GM19397 (cell line): ENCODE data around the gene ECEL1.

ENCODE experiments used
- ATAC-seq: cut with Tn5 transposase; IDR thresholded peaks from one replicate; pipeline ENCODE4 v1.9.1; 2021; ENCODE audit warnings: mild to moderate bottlenecking, moderate library complexity; ENCODE audit not compliant: unreplicated experiment

ECEL1 gene

GRCh38 chr2:232502511-232502910 lies 14.9 kb upstream of the ECEL1 start:
- no peak for ATAC-seq

GRCh38 chr2:232501794-232502390 lies 14.3 kb upstream of the ECEL1 start:
- no peak for ATAC-seq

DNA sequence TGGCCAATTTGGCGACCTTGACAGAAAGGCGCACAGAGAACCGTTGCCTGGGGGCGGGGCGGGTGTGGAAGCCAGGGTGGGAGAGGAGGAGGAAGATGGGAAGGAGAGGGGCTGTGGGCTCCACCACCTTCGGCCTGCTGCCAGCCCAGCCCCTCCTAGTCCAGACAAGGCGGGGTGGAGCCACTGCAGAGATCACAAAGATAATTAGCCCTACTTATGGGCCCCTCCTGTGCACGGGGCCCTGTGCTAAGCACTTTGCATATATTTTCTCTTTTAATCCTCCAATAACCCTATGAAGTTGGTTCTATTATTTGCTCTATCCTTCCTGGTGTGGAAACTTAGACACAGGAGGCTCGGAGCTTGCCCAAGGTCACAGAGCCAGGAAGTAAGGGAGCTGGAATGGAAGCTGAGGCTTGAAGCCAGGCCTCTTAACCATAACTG lies 13.7 kb upstream of the ECEL1 start:
- ATAC-seq: no peak

DNA sequence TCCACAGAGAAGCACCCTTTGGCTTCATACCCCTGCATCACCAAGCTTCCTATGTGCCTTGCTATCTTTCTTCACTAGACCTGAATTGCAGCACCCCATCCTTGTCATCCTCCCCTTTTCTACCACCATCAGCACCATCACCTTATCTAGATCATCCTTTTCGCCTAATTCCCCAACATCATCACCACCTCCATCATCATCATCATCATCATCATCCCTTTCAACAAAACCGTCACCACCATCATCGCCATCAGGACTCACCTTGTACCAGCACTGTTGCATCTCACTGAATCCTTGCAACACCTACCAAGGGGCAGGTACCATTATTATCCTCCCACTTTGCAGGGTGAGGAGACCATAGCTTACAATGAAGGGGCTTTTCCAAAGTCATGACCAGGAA lies 10.8 kb upstream of the ECEL1 start:
- ATAC-seq: no peak

GRCh38 chr2:232497348-232497747 lies 9.7 kb upstream of the ECEL1 start:
- no peak for ATAC-seq

- ATAC-seq: no peak
Measured at GRCh38 chr2:232496501-232497270, 9.1 kb upstream of the ECEL1 start.

DNA sequence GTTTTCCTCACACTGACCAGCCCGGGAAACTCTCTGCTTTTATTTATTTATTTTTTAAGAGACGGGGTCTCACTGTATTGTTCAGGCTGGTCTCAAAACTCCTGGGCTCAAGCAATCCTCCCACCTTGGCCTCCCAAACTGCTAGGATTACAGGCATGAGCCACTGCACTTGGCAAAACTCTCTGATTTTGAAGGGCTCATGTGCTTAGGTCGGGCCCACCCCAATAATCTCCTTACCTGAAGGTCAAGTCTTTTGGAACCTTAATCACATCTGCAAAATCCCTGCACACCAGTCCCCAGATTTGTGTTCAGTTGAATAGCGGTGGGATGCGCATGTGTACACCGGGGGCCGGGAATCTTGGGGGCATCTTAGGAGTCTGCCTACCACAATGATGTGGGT lies 7.7 kb upstream of the ECEL1 start:
- no peak for ATAC-seq

DNA sequence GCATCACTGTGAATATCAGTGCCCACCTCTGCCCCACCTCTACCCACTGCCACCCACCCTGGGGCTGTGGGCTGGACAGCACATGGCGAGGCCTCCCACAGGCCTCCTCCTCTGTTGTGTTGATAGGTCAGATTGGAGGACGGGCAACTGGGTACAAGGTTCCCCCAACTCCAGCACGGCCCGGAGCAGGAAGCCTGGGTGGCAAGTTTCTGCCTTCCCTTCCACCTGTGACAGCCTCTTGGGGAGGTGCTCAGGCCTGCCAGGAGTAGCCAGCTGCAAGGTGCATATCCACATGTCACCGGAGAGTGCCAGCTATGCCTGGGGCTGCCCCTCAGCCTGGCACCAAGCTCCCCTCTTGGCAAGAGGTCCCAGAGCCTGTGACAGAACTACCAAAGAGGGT lies 6.9 kb upstream of the ECEL1 start:
- no peak for ATAC-seq

DNA sequence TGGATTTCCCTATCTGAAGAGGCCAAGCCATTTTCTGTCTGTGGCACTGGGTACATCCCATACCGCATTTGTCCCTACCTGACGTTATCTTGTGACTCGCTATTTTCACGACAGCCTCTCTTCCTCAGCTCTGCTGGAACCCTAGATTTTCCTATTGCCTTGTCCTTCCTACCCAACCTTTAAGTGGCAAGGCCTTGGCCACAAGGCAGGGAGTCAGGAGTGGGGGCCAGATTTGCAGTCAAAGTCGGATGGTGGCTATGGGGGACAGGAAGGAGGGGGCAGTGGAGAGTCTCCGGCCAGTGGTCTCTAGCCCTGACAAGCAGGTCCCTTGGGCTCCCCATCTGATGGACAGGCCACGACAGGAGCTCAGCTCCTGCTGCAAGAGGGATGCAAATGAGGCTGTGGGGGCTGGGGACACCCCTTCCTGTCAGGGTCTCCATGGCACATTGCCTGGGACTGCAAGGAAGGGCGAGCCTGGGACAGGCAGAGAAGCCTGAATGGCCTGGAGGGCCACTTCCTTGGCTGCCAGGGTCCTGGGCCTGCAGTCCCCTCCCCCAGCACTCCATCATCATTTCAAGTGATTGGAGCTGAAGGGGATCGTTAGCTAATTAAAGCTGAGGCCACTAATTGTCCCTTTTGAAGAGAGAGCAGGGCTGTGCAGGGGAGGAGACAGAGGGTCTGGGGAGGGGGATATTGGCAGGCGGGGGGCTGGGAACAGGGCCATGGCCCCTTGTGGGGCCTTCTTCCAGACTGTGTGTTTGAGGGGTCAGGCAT lies 6.3 kb upstream of the ECEL1 start:
- no peak for ATAC-seq

- no peak for ATAC-seq
Measured at GRCh38 chr2:232492963-232493700, 5.5 kb upstream of the ECEL1 start.

GRCh38 chr2:232492236-232492848 lies 4.7 kb upstream of the ECEL1 start:
- no peak for ATAC-seq

DNA sequence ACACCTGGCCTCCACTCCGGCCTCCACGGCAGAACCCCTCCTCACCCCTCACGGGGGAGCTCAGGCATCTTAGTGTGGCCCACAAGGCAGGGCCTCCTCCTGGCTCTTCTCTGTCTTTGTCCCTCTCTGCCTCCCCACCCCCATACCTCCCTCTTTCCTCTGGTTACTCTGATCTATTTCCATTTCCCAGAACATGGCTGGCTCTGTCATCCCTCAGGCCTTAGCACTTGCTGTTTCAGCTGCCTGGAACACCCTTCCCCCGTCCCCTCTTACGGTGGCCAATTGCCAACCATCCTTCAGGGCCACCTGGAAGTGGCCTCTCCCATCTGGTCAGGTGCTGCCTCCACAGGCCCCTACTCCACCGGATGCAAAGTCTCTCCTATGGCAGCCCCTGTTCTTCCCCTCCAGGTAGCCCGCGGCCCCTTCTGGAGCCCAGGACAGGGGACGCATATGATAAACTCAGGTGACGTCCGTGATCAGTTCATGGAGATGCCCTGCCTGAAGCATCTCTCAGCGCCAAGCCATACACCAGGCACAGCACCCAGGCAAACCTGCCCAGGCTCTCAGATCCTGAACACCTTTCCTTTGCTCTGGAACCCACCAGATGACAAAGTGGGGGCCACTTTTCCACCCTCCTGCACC lies 3.6 kb upstream of the ECEL1 start:
- no peak for ATAC-seq

DNA sequence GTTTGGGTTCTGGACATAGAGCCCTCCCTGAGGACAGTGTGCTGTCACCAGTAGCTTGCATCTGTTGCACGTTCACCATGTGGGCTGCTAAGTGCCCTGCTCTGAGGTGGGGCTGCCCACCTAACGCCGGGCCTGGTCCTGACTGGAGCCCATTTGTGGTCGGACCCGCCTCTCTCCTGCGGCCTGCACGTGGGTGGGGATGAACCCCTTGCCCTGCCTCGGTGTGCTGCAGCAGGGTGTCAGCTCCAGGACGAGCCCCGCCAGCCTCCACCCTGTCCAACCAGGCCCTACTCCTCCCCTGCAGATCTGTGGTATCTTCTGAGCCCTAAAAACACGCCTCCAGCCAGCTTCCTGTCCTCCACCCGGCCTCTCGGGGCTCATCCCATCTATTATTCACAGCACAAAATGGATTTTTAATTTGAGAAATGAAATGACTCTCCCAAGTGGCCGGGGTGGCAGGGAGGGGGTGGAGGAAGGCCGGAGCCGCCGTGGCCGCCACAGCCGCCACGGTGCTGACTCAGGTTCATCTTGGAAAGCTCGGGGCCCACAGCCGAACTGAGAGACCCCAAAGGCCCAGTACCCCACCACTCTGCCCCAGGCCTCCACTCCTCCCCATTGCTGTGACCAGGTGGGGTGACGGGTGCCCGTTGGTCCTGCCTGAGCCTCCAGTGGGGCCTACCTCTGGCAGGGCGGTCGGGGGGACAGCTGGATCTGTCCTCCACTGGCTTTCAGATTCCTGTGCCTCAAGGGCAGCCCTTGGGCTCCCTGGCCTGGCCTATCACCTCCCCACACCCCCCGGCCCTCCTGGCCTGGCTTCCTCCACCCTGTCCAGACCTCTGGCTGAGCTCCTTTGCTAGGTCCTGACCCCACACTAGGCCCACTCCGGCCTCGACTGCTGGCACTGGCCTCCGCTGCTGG lies 2.8 kb upstream of the ECEL1 start:
- ATAC-seq: no peak

- no peak for ATAC-seq
Measured at GRCh38 chr2:232489516-232490220, 2.0 kb upstream of the ECEL1 start.

GRCh38 chr2:232488721-232489300 lies 1.2 kb upstream of the ECEL1 start:
- ATAC-seq: no peak

- ATAC-seq: no peak
Measured at GRCh38 chr2:232488097-232488711, 570 bp upstream of the ECEL1 start.

GRCh38 chr2:232486558-232487384 lies 863 bp downstream of the ECEL1 start:
- ATAC-seq: no peak
